A549 (cell line): ENCODE data around the gene KCTD3. TPM values are rescaled to one million over a fixed set of nuclear protein-coding genes. Genes with fewer than 3 reads are reported as not detected.

ENCODE experiments used
- ATAC-seq, 2 experiments: fragments of 200-7000 bp in 1 of 2; fragments of >200 bp in 1 of 2; cut with Nextera tagmentation in 1 of 2; cut with Tn5 transposase in 1 of 2; 3 replicates each; pipeline versions ENCODE4 v1.8.0 to v1.9.1; 2018 to 2020; ENCODE audit warnings: mild to moderate bottlenecking in 1 of 2, moderate library complexity in 1 of 2
- CTCF ChIA-PET: fragments of 300-600 bp; sonication (Branson Sonifier 250); formaldehyde crosslinking; extraction: SDS; loops from one replicate; lab custom pipeline; 2021; ENCODE audit warnings: antibody characterized with exemption, inconsistent platforms; lab: Yijun Ruan, JAX
- POLR2A ChIA-PET: fragments of 350-600 bp; formaldehyde crosslinking; extraction: SDS; loops from one replicate; lab custom pipeline; 2021; ENCODE audit warnings: antibody characterized with exemption, inconsistent platforms; lab: Yijun Ruan, JAX
- DNase-seq, 2 experiments: peaks; one replicate each; pipeline versions ENCODE4 v3.0.0 to v3.0.0-alpha.2; 2011 to 2016; ENCODE audit warnings: low read depth in 1 of 2, low spot score in 1 of 2
- FAIRE-seq: peaks from 2 replicates; lab custom pipeline; 2011; peaks lifted over from hg19 to GRCh38; lab: Jason Lieb, UNC
- H3K27ac ChIP-seq, 2 experiments: fragments of >200 bp; sonication (Bioruptor Twin); formaldehyde crosslinking; 3 replicates each; pipeline ENCODE4 v1.5.1; 2016 to 2017
- H3K4me1 ChIP-seq: fragments of >200 bp; sonication (Bioruptor Twin); formaldehyde crosslinking; 3 replicates; pipeline ENCODE4 v1.6.1; 2016
- H3K4me2 ChIP-seq: fragments of >200 bp; sonication (Bioruptor Twin); formaldehyde crosslinking; 3 replicates; pipeline ENCODE4 v1.6.1; 2016
- H3K4me3 ChIP-seq: fragments of >200 bp; sonication (Bioruptor Twin); formaldehyde crosslinking; 3 replicates; pipeline ENCODE4 v1.5.1; 2016
- H3K9me3 ChIP-seq: fragments of >200 bp; sonication (Bioruptor Twin); formaldehyde crosslinking; 3 replicates; pipeline ENCODE4 v1.6.1; 2016
- ATOH8 ChIP-seq: fragments of 250-450 bp; sonication (Bioruptor Pico); IDR thresholded peaks from 2 replicates; pipeline ENCODE4 v1.5.0; 2020; ENCODE audit warnings: low read depth, mild to moderate bottlenecking, moderate library complexity
- BCL3 ChIP-seq: fragments of >200 bp; sonication (Bioruptor Twin); formaldehyde crosslinking; IDR thresholded peaks from 3 replicates; pipeline ENCODE4 v1.6.1; 2016
- BHLHE40 ChIP-seq: IDR thresholded peaks from 2 replicates; pipeline ENCODE4 v1.6.1; 2012; ENCODE audit warnings: low read depth, low read length, inconsistent platforms
- CBX2 ChIP-seq: fragments of 200-600 bp; sonication (generic); IDR thresholded peaks from 2 replicates; pipeline ENCODE4 v1.6.1; 2016; ENCODE audit warnings: low read depth, mild to moderate bottlenecking, borderline replicate concordance
- CBX8 ChIP-seq: fragments of 200-600 bp; sonication (generic); IDR thresholded peaks from 2 replicates; pipeline ENCODE4 v1.6.1; 2016
- CEBPB ChIP-seq, 2 experiments: fragments of >200 bp in 1 of 2; sonication (Bioruptor Twin) in 1 of 2; formaldehyde crosslinking in 1 of 2; IDR thresholded peaks; 2 replicates each; pipeline ENCODE4 v1.6.1; 2012 to 2016
- EHMT2 ChIP-seq: fragments of 200-600 bp; sonication (generic); IDR thresholded peaks from 2 replicates; pipeline ENCODE4 v1.6.1; 2016; ENCODE audit warnings: antibody characterized with exemption, low read depth, mild to moderate bottlenecking, moderate library complexity
- EP300 ChIP-seq, 2 experiments: fragments of >200 bp; sonication (Bioruptor Twin); formaldehyde crosslinking; IDR thresholded peaks; 2 replicates in 1 of 2; 3 replicates in 1 of 2; pipeline ENCODE4 v1.6.1; 2016 to 2017
- FOSL2 ChIP-seq, 2 experiments: fragments of 450-650 bp in 1 of 2; fragments of >200 bp in 1 of 2; sonication (Bioruptor Twin) in 1 of 2; formaldehyde crosslinking; IDR thresholded peaks; 2 replicates each; pipeline versions ENCODE4 v1.5.0 to v1.6.1; 2016 to 2020; ENCODE audit warnings: mild to moderate bottlenecking in 1 of 2, moderate library complexity in 1 of 2
- HDAC2 ChIP-seq: fragments of 200-600 bp; sonication (generic); IDR thresholded peaks from 2 replicates; pipeline ENCODE4 v1.6.1; 2016
- HES2 ChIP-seq: fragments of >200 bp; sonication (Bioruptor Twin); formaldehyde crosslinking; IDR thresholded peaks from 2 replicates; pipeline ENCODE4 v1.6.1; 2016
- HEYL ChIP-seq: fragments of 250-450 bp; sonication (Bioruptor Pico); IDR thresholded peaks from 2 replicates; pipeline ENCODE4 v1.8.0; 2021; ENCODE audit warnings: mild to moderate bottlenecking, moderate library complexity
- KDM1A ChIP-seq: fragments of 200-600 bp; sonication (generic); IDR thresholded peaks from 2 replicates; pipeline ENCODE4 v1.6.1; 2016; ENCODE audit warnings: low read depth, mild to moderate bottlenecking
- KDM5A ChIP-seq: fragments of 200-600 bp; sonication (generic); IDR thresholded peaks from 2 replicates; pipeline ENCODE4 v1.6.1; 2016; ENCODE audit warnings: antibody characterized with exemption, mild to moderate bottlenecking
- MAZ ChIP-seq: fragments of 150-350 bp; IDR thresholded peaks from 2 replicates; pipeline ENCODE4 v1.6.1; 2014; ENCODE audit warnings: antibody characterized with exemption, low read depth, low read length, borderline replicate concordance
- NFE2L2 ChIP-seq: fragments of 150-350 bp; conservative IDR thresholded peaks from 2 replicates; pipeline ENCODE4 v1.6.1; 2014; ENCODE audit warnings: low read length
- NPAS2 ChIP-seq: fragments of 250-450 bp; sonication (Bioruptor Pico); IDR thresholded peaks from 2 replicates; pipeline ENCODE4 v1.8.0; 2022; ENCODE audit warnings: mild to moderate bottlenecking, moderate library complexity, borderline replicate concordance
- POLR2AphosphoS2 ChIP-seq: conservative IDR thresholded peaks from 2 replicates; pipeline ENCODE4 v1.6.1; 2012; ENCODE audit warnings: low read length, improper control_type of control experiment, inconsistent platforms
- RARB ChIP-seq: fragments of 250-450 bp; sonication (Bioruptor Pico); IDR thresholded peaks from 2 replicates; pipeline ENCODE4 v1.8.0; 2021; ENCODE audit warnings: mild to moderate bottlenecking, moderate library complexity
- RCOR1 ChIP-seq: fragments of 150-350 bp; IDR thresholded peaks from 2 replicates; pipeline ENCODE4 v1.6.1; 2014; ENCODE audit warnings: antibody characterized with exemption, low read length, low read depth
- RFX5 ChIP-seq: fragments of 450-650 bp; IDR thresholded peaks from 2 replicates; pipeline ENCODE4 v1.7.1; 2014; ENCODE audit warnings: antibody characterized with exemption, mild to moderate bottlenecking, moderate library complexity
- RNF2 ChIP-seq: fragments of 200-600 bp; sonication (generic); IDR thresholded peaks from 2 replicates; pipeline ENCODE4 v1.6.1; 2016; ENCODE audit warnings: low read depth, mild to moderate bottlenecking, antibody characterized with exemption, moderate library complexity, borderline replicate concordance
- SREBF2 ChIP-seq: fragments of 450-650 bp; IDR thresholded peaks from 2 replicates; pipeline ENCODE4 v1.6.1; 2014; ENCODE audit warnings: mild to moderate bottlenecking, moderate library complexity
- TP53 ChIP-seq: fragments of 250-450 bp; sonication (Bioruptor Pico); IDR thresholded peaks from 2 replicates; pipeline ENCODE4 v1.5.0; 2021; ENCODE audit warnings: mild to moderate bottlenecking, moderate library complexity
- USF2 ChIP-seq: fragments of 450-650 bp; IDR thresholded peaks from 2 replicates; pipeline ENCODE4 v1.6.1; 2014; ENCODE audit warnings: antibody characterized with exemption
- ZNF302 ChIP-seq: fragments of 250-450 bp; sonication (Bioruptor Pico); IDR thresholded peaks from 2 replicates; pipeline ENCODE4 v1.9.0; 2021; ENCODE audit warnings: inconsistent platforms, mild to moderate bottlenecking, moderate library complexity
- ZSCAN20 ChIP-seq: fragments of 250-450 bp; sonication (Bioruptor Pico); IDR thresholded peaks from 2 replicates; pipeline ENCODE4 v1.8.0; 2022; ENCODE audit warnings: mild to moderate bottlenecking, moderate library complexity
- WGBS: methylation state at CpG from one replicate; pipeline ENCODE4 v1.1.6; 2017; ENCODE audit errors: missing lambda C conversion rate; 5-methylcytosine and 5-hydroxymethylcytosine counted together
- polyA plus RNA-seq, 4 experiments: library from polyadenylated mRNA; depleted of rRNA in 3 of 4; stranded (reverse); fragments of >200 nt; fragmentation: RNase III in 1 of 4; extraction: RNeasy Plus Mini Kit Qiagen cat#74134 plus additional on column Dnase treatment in 1 of 4; gene quantifications; 2 replicates in 3 of 4; 3 replicates in 1 of 4; pipeline ENCODE4 v1.2.3, GENCODE V29; 2011 to 2017
- TF ChIP-seq, protein P1 (sequence below): IDR thresholded peaks from 2 replicates; pipeline ENCODE4 v1.6.1; 2012; ENCODE audit warnings: low read depth, borderline replicate concordance
- TF ChIP-seq, protein P2 (sequence below): fragments of >200 bp; sonication (Bioruptor Twin); formaldehyde crosslinking; IDR thresholded peaks from 3 replicates; pipeline ENCODE4 v1.5.1; 2016

Gene KCTD3
- polyA plus RNA-seq, 2 of the 4 experiments (the other 2 are of a cell fraction): 33.0 to 69.4 TPM

DNA sequence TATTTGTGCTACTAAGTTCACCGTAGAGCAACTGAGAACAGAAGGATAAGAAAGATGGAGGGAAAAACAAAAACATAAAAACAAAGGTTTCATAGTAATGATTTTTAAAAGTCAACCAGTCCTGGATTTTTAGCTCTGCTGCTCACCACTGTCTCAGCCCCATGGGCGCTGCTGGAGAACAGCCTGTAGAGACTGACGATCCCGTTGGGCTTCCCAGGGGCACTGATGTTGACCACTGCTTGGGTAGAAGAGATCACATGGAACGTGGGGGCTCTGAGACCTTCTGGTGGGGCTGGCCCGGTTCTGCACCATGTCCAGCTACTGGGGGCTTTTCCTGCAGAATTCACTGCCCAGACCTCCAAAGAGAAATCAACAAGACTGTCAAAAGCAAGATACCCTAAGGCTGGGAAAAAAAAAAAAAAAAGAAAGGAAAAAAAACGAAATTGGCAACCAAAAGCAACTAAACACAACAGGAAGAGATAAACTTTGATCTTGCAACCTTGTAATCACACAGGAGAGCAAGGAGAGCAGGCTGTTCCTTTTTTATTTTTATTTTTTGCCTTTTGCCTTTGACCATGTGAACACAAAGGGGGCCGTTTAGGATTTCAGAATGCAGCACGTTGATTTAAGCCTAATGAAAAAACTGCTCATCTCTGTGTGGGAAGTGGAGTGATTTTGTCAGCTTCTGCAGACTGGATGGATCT is 83.5 kb downstream of the KCTD3 start:
- TF ChIP-seq EHMT2 (no peak), CBX2 (no peak), RNF2 (no peak), NPAS2 (CRISPR knock-in tag) (no peak), RARB (CRISPR knock-in tag) (no peak), POLR2AphosphoS2 (no peak), RCOR1 (no peak), RFX5 (no peak), SREBF2 (no peak), BCL3 (no peak), HEYL (CRISPR knock-in tag) (no peak), TP53 (CRISPR knock-in tag) (no peak), ATOH8 (CRISPR knock-in tag) (no peak)
- TF ChIP-seq, protein P1, sequence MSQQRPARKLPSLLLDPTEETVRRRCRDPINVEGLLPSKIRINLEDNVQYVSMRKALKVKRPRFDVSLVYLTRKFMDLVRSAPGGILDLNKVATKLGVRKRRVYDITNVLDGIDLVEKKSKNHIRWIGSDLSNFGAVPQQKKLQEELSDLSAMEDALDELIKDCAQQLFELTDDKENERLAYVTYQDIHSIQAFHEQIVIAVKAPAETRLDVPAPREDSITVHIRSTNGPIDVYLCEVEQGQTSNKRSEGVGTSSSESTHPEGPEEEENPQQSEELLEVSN: no peak
- 18% methylated on average over 9 of the region's 9 CpGs for WGBS
- CTCF ChIA-PET: no interaction called here
- no peak overlapping the region for H3K4me3 ChIP-seq
- H3K4me1 ChIP-seq: no peaks in the 10 kb centered on the region
- H3K9me3 ChIP-seq: no peaks in the 10 kb centered on the region
- POLR2A ChIA-PET: no interaction called here
- ATAC-seq (no peak), FAIRE-seq (no peak), DNase-seq (no peak)
- no peak overlapping the region for H3K4me2 ChIP-seq
- no peak overlapping the region for H3K27ac ChIP-seq

- DNase-seq: no peak
- WGBS: 60% methylated on average over 3 of the region's 3 CpGs
- ChIA-PET POLR2A (no interaction called here), CTCF (no interaction called here)
- Histone ChIP-seq H3K4me2 (no peak overlapping the region), H3K4me3 (no peak overlapping the region), H3K27ac (no peak overlapping the region), H3K9me3 (no peaks in the 10 kb centered on the region), H3K4me1 (no peaks in the 10 kb centered on the region)
- TF ChIP-seq CEBPB (IDR thresholded peaks at IDR 0.05): no peak
- TF ChIP-seq USF2: no peak
- no peak for TF ChIP-seq ZSCAN20 (CRISPR knock-in tag)
- no peak for TF ChIP-seq BHLHE40
- no peak for TF ChIP-seq ZNF302 (CRISPR knock-in tag)
- no peak for TF ChIP-seq HES2
- no peak for TF ChIP-seq FOSL2 (IDR thresholded peaks at IDR 0.05)
- TF ChIP-seq FOSL2 (CRISPR knock-in tag; IDR thresholded peaks at IDR 0.05): no peak
- no peak for TF ChIP-seq EP300 (IDR thresholded peaks at IDR 0.05)
- no peak for TF ChIP-seq CBX8
- no peak for TF ChIP-seq MAZ
- TF ChIP-seq NFE2L2: no peak
- TF ChIP-seq, protein P2, sequence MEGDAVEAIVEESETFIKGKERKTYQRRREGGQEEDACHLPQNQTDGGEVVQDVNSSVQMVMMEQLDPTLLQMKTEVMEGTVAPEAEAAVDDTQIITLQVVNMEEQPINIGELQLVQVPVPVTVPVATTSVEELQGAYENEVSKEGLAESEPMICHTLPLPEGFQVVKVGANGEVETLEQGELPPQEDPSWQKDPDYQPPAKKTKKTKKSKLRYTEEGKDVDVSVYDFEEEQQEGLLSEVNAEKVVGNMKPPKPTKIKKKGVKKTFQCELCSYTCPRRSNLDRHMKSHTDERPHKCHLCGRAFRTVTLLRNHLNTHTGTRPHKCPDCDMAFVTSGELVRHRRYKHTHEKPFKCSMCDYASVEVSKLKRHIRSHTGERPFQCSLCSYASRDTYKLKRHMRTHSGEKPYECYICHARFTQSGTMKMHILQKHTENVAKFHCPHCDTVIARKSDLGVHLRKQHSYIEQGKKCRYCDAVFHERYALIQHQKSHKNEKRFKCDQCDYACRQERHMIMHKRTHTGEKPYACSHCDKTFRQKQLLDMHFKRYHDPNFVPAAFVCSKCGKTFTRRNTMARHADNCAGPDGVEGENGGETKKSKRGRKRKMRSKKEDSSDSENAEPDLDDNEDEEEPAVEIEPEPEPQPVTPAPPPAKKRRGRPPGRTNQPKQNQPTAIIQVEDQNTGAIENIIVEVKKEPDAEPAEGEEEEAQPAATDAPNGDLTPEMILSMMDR: no peak
- no peak for TF ChIP-seq HDAC2
- TF ChIP-seq CBX2: no peak
- TF ChIP-seq, protein P1: no peak
- no peak for TF ChIP-seq KDM1A
- no peak for TF ChIP-seq KDM5A
- ATAC-seq: no peak
- FAIRE-seq: no peak
These were observed 84.8 kb downstream of the KCTD3 start for GRCh38 chr1:215651867-215652266.
